Left colon (tissue), 2 donors: ENCODE measurements around the gene LENEP. TPM values are rescaled to one million over a fixed set of nuclear protein-coding genes. Genes with fewer than 3 reads are reported as not detected.
"Not testable (repeated sequence)": the region's sequence is repeated elsewhere in the genome, so short reads cannot be mapped to it uniquely, and the experiment has no call there.

Source experiments
- ATAC-seq: fragments of 200-7000 bp; cut with Tn5 transposase; one replicate; pipeline ENCODE4 v1.9.1; 2020; ENCODE audit warnings: mild to moderate bottlenecking, moderate library complexity
- DNase-seq, 2 donors: peaks; one replicate each; pipeline ENCODE4 v3.0.0-alpha.2; 2020
- intact Hi-C, 2 donors: fragments of 100-400 bp; cut with DNase I in 1 of 2; cut with micrococcal nuclease in 1 of 2; formaldehyde crosslinking; loops; one replicate each; pipeline versions ENCODE4 v1.11.2 to v1.14.0; 2022; cut with DNase I, micrococcal nuclease
- total RNA-seq, 2 donors: library from RNA; stranded (reverse); fragmentation: NEBNext Ultra II Directional; extraction: Animal tissue kit (Norgen Biotek cat#: 25700); gene quantifications; one replicate each; pipeline ENCODE4 v1.2.1, GENCODE V29; 2021
- donor health status: DM: no; HTN: no; CAD: no.
- donor health status: DM: yes; HTN: yes; CAD: no.

LENEP gene
- total RNA-seq, 2 donors from 2014 or later, result 0.52 TPM; not detected in 1

GRCh38 chr1:154992721-154993571 lies 440 bp upstream of the LENEP start:
- ATAC-seq (peak; percentile 18), DNase-seq (no peak)
- intact Hi-C loops, result no loop called here

DNA sequence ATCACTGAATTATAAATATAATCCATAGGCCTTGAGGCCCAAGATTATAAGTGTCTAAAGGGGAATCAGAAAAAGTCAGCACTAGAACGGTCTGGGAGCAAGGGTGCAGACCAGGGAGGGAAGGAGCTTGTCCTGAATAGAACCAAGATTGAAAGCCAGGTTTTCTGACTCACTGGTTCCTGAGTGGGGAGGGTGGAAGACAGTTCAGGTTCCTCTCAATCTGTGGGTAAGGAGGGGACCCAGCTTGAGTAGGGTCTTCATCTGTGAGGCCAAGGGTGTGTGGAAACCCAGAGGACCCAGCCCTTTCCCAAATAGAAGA lies 842 bp downstream of the LENEP start:
- intact Hi-C loops, result no loop called here
- ATAC-seq (no peak), DNase-seq (no peak)

GRCh38 chr1:154994591-154994990 lies 1.2 kb downstream of the LENEP start:
- ATAC-seq, result no peak
- no peak for DNase-seq
- intact Hi-C loops, result no loop called here

DNA sequence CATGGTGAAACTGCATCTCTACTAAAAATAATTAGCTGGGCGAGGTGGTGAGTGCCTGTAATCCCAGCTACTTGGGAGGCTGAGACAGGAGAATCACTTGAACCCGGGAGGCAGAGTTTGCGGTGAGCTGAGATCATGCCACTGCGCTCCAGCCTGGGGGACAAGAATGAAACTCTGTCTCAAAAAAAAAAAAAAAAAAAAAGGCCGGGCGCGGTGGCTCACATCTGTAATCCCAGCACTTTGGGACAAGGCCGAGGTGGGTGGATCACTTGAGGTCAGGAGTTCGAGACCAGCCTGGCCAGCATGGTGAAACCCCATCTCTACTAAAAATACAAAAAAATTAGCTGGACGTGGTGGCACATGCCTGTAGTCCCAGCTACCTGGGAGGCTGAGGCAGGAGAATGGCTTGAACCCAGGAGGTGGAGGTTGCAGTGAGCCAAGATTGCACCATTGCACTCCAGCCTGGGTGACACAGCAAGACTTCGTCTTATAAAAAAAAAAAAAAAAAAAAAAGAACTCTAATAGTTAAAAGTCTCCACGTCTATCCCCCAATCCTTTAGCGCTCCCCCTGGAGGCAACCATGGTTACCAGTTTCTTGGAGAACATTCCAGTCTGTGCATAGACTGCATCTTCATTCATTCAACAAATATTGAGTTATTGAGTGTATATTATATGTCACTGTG lies 2.1 kb downstream of the LENEP start:
- DNase-seq (peak; percentile 66 to 68), ATAC-seq (peak; percentile 12)
- intact Hi-C loops, result not testable (repeated sequence)

- ATAC-seq (no peak), DNase-seq (no peak)
- intact Hi-C loops, result no loop called here
Observed at GRCh38 chr1:154996966-154997701, 3.7 kb downstream of the LENEP start.

DNA sequence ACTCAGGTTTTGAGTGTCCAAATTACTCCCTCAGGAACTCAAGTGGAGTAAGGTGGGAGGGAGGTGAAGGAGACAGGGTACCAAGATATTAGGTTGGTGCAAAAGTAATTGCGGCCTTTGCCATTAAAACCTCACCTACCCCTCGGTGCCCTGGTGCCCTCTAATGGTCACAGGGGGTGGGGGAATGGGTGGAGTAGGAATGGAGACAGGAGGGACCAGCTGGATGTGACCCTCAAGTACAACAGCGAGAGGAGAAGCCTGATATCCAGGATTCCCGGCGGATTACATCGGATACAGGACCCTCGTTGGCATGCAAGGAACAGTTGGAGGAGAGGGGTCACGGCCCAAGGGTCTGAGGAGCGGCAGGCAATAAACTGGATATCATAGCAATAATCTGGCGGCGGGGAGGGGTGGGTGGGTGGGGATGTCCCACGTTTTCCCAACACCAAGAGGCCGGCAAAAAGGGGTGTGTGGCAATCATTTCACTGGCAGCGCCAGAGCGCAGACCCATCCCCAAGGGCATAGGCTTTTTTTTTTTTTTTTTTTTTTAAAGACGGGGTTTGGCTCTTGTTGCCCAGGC lies 4.9 kb downstream of the LENEP start:
- intact Hi-C loops, result no loop called here
- no peak for DNase-seq
- no peak for ATAC-seq

DNA sequence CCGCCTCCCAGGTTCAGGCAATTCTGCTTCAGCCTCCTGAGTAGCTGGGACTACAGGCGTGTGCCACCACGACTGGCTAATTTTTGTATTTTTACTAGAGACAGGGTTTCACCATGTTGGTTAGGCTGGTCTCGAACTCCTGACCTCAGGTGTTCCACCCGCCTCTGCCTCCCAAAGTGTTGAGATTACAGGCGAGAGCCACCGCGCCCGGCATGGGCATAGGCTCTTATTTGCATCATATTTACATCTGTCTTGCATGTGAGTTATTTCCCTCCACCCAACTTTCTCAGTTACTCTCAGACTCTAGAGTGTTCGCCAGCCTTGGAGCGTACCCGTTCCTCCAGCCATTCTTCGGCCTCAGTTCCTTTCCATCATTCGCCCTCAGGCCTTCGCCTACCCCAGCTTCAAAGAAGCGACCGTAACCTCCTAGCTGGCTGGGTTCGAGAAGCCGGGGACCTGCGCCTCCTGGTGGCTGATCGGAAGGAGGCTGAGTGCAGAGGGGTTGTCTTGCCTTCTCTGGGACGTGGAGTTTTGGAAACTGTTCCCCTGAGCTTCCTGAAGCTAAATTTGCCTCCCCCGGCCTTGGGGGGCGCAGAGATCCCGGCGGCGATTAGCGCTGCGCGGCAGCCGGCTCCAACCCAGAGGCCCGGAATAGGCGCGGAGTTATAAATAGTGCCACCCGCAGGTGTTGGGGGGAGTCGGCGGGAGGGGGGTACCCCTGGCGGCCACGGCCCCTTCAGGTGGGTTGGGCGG lies 5.6 kb downstream of the LENEP start:
- intact Hi-C loops, result no loop called here
- ATAC-seq, result no peak
- DNase-seq, result peak; percentile 61 to 77

DNA sequence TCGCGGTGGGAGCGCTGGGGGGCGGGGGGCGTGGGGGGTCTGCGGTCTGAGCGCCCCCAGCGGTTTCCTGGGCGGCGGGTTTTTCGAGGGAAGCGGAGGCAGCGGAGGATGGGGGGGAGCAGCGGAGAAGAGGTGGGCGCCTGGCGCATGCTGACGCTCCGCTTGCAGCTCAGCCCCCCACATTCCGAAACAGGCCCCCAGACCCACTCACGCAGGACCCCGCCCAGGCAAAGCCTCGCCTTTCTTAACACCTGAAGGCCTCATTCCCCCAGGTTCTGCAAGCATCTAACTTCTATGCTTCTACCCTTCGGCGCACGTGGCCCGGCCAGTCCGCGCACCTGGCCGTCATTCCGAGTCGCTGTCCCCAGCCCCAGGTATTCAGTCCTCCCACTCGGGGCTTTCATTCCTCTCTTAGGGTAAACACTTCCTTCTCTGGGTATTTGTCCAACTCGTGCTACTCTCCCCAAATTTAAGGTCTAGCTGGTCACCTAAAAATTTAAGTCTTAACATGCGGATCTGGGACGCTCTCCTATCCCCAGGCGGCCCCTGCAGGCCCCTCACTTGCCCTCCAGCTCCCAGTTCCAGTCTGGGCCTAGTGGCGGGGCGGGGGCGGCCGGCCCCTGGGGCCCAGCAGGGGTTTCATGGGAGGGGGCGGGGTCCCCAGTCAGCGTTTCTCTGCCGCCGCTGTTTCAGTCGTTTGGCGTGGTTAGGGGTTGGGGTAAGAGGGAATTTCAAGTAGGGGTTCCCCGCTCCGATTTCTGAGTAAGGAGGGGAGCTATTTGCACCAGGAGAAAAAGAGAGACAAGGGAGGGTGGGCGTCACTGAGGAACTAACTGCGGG lies 6.4 kb downstream of the LENEP start:
- ATAC-seq (no peak), DNase-seq (peak; percentile 60 to 62)
- intact Hi-C loops, result no loop called here

- ATAC-seq, result no peak
- intact Hi-C loops, result no loop called here
- peak; percentile 57 to 67 for DNase-seq
Observed at GRCh38 chr1:155000411-155000725, 7.0 kb downstream of the LENEP start.

DNA sequence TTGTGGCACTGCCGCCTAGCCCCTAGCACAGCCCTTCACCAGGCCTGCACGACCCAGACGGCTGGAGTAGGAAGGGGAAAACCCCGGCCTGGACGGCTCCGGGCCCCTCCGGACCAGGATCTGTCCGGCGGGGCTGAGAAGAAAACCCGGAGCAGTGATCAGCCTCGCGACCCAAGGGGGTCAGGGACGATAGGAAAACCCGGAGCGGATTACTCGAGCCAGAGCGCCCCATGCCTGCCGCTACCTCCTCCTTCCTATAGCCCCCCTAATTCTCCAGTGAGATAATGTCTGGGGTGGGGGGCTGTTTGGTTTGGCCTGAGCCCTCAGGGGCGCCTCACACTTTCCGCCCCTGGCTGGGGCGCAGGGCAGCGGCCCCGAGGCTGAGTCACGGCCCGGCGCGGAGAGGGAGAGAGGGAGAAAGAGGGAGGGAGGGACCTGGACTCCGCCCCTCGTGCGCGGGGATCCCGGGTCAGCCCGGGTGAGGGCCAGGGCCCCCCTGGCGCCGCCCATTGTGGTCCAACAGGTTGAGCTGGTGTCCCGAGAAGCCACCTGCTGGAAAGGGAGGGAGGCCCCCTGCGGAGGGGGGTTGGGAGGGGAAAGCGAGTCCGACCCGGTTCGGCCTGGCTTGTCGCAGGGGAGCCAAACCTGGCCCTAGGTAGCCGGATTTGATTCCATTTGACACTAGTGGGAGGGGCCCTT lies 7.5 kb downstream of the LENEP start:
- ATAC-seq (peak; percentile 57), DNase-seq (peak; percentile 96 to 98)
- intact Hi-C loops, result no loop called here

GRCh38 chr1:155001425-155001674 lies 8.0 kb downstream of the LENEP start:
- no peak for DNase-seq
- no peak for ATAC-seq
- intact Hi-C loops, result no loop called here

DNA sequence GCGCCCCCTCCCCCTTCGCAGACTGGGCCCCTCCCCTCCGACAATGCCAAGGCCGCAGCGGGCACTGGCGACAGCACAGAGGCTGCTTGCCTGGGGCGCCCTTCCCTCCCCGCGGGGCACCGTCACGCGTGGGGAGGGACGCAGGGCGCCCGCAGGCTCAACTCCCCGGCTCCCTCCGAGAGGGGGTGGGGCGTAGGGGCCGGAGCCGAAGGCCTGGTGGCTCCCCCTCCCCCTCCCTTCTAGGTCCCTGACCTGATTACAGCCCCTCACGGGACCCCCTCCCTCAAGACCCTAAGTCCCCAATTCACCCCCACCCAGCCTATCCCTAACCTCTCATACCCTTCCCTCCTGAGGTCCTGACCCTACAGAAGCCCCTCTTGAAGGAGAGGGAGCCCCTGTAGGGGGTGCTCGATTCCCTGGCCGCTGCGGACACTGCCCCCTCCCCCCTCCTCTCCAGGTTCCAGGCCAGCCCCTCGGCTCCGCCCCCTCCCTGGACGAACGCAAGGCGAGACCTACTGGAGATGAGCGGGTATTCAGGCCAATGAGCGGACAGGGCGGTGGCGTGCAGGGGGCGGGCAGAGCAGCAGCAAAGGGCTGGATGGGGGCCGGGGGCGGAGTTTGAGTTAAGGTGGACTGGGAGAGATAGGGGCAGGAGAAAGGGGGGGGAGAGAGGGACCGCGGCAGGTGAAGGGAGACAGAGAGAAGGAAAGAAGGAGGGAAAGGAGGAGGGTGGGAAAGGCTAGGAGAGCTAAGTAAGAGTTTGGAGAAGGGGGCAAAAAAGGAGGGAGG lies 8.5 kb downstream of the LENEP start:
- ATAC-seq, result peak; percentile 63

DNA sequence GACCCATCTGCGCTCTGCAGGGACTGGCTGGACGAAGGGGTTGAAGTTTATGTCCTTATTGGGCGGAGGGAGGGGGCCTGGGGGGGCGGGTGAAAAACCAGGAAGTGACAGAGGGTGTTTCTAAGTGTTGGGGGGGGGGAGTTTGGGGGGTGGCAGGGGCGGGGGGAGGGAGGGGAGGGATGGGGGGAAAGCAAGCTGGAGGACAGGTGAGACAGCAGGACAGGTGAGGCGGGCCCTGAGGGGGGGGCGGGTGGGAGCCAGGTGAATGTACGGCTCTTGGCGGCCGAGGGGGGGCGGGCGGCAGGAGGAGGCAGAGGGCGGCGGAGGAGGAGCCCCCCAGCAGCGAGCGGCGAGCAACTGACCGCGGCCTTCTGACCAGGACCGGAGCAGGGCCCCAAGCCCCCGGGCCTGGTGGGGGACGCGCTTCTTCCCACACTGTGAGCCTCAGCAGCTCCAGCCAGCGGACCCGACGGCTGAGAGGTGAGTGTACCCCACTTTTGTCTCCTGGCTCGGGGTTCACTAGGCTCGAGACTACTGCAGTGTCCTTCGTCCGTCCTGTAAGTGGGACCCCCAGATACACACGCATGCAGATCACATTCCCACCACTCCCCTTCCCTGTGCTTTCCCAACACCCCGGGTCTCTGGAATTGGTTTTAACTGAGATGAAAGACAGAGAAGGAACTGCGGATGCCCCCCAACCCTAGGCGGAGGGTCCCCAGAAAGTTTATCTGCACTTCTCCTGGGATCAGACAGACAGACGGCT lies 9.3 kb downstream of the LENEP start, which contains the start of gene ZBTB7B:
Gene ZBTB7B, plus strand, starts transcription at position 339 of the 763 bp plus-strand sequence. CDS start 11,859 bp downstream, outside the sequence.
- intact Hi-C loops, result no loop called here
- DNase-seq (peak; percentile 63 to 75), ATAC-seq (peak; percentile 9)

More for the DNA sequence above, 8.5 kb downstream of the LENEP start:
- intact Hi-C loops, result no loop called here
- DNase-seq, result peak; percentile 100

DNA sequence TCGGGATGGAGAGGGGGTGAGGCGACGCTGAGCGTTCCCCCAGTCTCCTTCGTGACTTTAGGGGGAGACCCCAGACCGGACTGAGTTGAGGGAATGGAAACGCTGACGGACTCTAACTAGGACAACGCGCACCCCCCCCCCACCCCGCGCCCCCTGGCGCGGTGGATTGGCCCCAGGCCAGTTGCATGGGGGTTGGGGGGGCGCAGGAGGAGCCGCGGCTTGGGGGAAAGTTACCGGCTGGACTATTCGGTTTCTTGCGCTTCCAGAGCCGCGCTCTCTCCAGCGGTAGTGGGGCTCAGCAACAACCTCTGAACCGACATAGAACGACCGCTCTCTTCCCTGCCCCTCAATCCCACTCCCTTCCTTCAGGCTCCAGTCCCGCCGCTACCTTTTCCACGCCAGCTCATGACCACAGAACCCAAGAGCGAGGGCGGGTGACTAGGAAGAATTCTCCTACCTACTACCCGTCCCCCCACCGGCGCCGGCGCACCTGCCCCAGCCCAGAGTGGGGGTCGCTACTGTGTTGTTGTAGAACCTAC lies 9.9 kb downstream of the LENEP start:
- DNase-seq (peak in 1 of 2 donors; percentile 59), ATAC-seq (no peak)
- intact Hi-C loops, result no loop called here

DNA sequence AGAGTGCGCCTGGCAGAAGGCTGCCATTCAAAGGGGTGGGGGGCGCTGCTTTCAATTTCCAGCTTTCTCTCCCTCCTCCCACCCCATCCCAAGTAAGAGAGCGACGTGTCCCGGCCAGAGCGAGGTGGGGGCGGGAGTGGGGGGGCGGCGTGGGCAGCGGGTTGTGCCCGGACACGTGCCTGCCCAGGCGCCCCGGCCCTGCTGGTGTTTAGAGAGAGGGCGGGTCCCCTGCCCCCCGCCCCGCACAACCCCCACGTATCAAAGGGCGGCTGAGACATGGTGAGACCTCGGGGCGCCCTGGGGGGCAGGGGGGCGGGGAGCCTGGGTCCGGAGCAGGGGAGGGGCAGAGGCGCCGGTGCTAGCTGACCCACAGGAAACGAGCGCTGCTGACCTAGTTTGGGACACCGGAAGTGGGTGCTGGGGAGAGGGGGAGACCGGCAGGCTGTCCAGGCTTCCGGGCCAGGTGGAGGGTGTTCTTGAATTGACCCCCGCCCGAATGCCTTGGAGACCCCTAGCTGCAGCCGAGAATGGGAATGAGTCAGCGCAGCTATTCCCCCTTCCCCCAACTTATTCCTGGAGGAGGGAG lies 10.5 kb downstream of the LENEP start:
- intact Hi-C loops, result no loop called here
- DNase-seq, result peak; percentile 76 to 88

More for the DNA sequence above, 10.5 kb downstream of the LENEP start:
- ATAC-seq, result peak; percentile 0
